Skin epidermis (tissue), 12 donors: ENCODE results near the gene GAPDHS.
A peak's percentile ranks its signal among the peaks of the same experiment; 100 is the strongest.

Experiments
- H3K27ac ChIP-seq, 21 experiments: fragments of 200-600 bp; sonication (generic) in 11 of 21; one replicate each; pipeline ENCODE4 v1.5.0; 2020; ENCODE audit warnings: mild to moderate bottlenecking in 3 of 21, inconsistent platforms in 2 of 21, moderate library complexity in 2 of 21
- H3K4me3 ChIP-seq, 7 experiments: fragments of 200-600 bp; sonication (generic) in 2 of 7; one replicate each; pipeline ENCODE4 v1.5.0; 2020; ENCODE audit warnings: inconsistent platforms in 2 of 7, mild to moderate bottlenecking in 2 of 7, moderate library complexity in 1 of 7

Gene GAPDHS

DNA sequence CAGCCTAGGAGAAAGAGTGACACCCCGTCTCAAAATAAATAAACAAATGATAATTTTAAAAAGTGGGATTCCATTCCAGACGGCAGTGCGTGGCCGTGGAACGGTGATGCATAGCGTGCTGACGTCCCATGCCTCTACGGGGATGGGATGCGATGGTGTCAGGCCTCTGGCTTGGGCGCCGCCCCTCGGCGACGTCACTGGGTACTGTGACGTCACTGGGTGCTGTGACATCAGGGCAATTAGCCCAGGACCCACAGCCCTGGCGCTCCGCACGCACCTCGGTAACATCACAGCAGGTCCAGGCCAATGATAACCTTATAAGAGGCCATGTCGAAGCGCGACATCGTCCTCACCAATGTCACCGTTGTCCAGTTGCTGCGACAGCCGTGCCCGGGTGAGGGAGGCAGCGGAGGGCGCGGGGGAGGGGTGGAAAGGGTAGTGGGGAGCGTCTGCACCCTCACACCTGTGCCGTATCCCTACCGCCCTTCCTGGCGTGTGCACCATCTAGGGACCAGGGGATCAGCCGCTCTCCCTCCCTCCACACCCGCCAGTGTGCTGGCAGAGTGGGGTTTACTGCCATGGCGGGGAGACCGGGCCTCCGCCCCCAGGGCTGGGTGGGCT, at the start of gene GAPDHS:
TSS of gene GAPDHS (plus strand) at position 256 of the 621 bp plus-strand sequence. CDS start at position 328, 72 bp downstream.
- Histone ChIP-seq H3K4me3 (peak within 1 kb of the TSS in 3 of 7 experiments; percentile 4 to 14 (median 12)), H3K27ac (no peak within 1 kb of the TSS)

GRCh38 chr19:35484252-35485036, 48.8 kb upstream of the GAPDHS start:
- Histone ChIP-seq H3K27ac (no peak overlapping the region), H3K4me3 (no peak overlapping the region)

GRCh38 chr19:35486268-35486708, 47.0 kb upstream of the GAPDHS start:
- H3K27ac ChIP-seq = no peak overlapping the region
- H3K4me3 ChIP-seq = no peak overlapping the region

- Histone ChIP-seq H3K4me3 (peak overlapping the region in 3 of 7 experiments; percentile 7 to 28 (median 10)), H3K27ac (peak overlapping the region in 2 of 21 experiments; percentile 78 to 84)
Observed at GRCh38 chr19:35487656-35488182, 45.5 kb upstream of the GAPDHS start.

DNA sequence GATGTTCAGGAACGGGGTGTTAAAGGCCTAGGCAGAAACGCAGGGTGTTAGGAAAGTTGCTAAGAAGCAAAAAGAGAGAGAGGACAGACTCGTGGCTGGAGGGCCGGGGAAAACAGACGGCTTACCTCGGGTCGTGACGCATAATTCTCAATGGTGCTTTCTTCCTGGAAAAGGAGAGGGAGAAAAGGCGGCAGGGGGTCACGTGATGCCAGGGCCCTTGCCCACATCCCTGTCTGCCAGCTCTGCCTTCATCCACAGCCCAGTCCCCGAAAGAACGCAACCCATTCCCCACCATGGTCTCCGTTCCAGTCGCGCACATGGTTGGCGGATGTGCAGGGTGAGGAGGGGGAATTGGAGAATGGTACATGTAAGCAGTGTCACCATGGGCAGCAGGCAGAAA, 44.6 kb upstream of the GAPDHS start:
- Histone ChIP-seq H3K27ac (peak overlapping the region in 8 of 21 experiments; percentile 55 to 84 (median 76)), H3K4me3 (peak overlapping the region in 6 of 7 experiments; percentile 6 to 28 (median 12))

GRCh38 chr19:35490364-35490763, 42.9 kb upstream of the GAPDHS start, which contains the start of gene KRTDAP:
KRTDAP (minus strand) TSS chr19:35490464; CDS start chr19:35490442, 22 bp downstream.
- Histone ChIP-seq H3K27ac (peak within 1 kb of the TSS in 20 of 21 experiments; percentile 18 to 84 (median 60)), H3K4me3 (peak within 1 kb of the TSS; percentile 0 to 28 (median 8))

GRCh38 chr19:35491836-35492360, 41.4 kb upstream of the GAPDHS start:
- no peak overlapping the region for H3K4me3 ChIP-seq
- peak overlapping the region in 8 of 21 experiments; percentile 9 to 82 (median 69) for H3K27ac ChIP-seq

- H3K27ac ChIP-seq = peak overlapping the region in 19 of 21 experiments; percentile 22 to 82 (median 65)
- H3K4me3 ChIP-seq = no peak overlapping the region
Observed at GRCh38 chr19:35493971-35494370, 39.3 kb upstream of the GAPDHS start.

DNA sequence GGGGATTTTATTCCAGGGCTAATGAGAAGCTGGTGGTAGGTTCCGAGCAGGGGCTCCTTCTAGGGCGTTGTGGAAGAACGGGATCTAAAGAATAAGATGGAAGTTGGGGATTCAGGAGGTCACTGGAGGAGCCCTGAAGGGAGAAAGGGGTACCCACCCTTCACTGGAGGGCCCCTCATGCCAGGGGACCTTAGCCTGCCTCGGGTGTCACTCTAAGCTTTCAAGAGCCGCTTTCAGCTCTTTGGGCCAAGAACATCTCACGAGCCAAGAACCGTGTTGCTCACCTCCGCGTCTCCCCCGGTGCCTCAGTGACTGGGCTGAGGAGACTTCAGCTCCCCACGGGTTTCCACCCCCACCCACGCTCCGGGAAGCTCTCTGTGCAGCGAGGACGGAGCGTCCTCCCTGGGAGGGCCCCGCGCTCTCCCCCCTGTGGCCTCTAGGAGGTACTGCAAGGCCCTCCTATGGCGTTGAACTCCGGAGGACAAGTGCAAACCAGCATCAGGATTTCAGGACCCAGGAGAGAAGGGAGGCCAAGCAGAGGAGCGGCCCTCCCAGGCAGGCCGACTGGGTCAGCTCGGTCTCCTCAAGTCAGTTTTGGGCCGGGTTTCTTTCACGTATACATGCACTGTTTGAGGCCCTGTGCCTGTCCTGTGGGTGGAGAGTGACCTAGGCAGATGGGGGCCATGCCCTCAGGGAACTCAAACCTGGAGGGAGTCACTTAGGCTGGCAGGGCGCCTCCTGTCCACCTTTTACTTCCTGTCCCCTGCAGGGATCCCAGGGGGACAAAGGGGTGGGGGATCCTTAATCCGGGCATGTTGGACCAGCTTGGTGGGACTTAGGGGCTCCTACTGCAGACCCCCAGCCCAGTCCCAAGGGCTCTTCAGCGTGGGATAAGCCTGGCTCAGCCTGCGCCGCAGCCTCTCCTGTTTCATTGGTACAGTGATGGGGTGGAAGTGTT, 37.9 kb upstream of the GAPDHS start:
- Histone ChIP-seq H3K4me3 (no peak overlapping the region), H3K27ac (peak overlapping the region in 17 of 21 experiments; percentile 11 to 82 (median 60))

DNA sequence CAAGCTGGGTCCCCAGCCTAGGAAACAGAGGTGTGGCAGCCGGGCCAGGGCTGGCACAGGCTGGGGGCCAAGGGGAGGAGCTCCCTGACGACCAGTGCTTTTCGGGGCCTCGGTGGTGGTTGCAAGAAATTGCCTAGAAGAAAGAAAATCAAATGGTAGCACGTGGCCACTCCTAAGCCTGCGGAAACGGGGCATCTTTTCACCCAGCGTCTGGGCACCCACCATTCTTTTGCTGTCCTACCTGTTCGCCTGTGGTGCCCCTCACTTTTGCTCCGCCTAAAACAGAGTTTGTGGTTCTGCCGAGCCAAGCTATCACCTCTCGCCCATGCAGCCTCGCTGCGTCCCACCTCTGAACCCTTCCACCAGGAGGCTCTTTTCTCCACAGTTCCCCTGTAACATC, 35.9 kb upstream of the GAPDHS start:
- Histone ChIP-seq H3K4me3 (no peak overlapping the region), H3K27ac (no peak overlapping the region)

- no peak overlapping the region for H3K4me3 ChIP-seq
- no peak overlapping the region for H3K27ac ChIP-seq
Observed at GRCh38 chr19:35498220-35498619, 35.0 kb upstream of the GAPDHS start.

GRCh38 chr19:35498984-35499527, 34.2 kb upstream of the GAPDHS start:
- no peak overlapping the region for H3K4me3 ChIP-seq

DNA sequence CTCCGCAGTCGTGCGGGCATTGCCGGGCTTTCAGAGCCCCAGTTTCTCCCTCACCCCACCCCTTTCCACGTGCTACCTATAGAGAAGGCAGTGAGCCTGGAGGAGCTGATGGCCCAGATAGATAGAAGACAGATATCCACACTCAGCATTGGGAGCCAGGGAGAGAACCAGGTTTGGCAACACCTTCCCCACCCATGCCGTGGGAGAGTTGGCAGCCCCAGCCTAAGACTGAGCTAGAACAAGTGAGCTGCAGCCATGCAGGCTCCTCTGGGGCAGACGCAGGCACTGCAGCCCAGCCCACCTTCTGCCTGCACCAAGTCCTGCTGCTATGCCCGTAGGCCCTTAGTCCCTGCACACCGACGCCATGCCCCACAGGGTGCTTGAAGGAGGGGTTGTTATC, 32.6 kb upstream of the GAPDHS start:
- Histone ChIP-seq H3K27ac (peak overlapping the region in 16 of 21 experiments; percentile 9 to 77 (median 68)), H3K4me3 (peak overlapping the region; percentile 4 to 36 (median 21))

More at GRCh38 chr19:35498984-35499527, 34.2 kb upstream of the GAPDHS start:
- H3K27ac ChIP-seq = peak overlapping the region in 2 of 21 experiments; percentile 34 to 50

- Histone ChIP-seq H3K27ac (peak overlapping the region in 18 of 21 experiments; percentile 22 to 77 (median 68)), H3K4me3 (peak overlapping the region in 6 of 7 experiments; percentile 14 to 36 (median 24))
Observed at GRCh38 chr19:35501684-35502083, 31.6 kb upstream of the GAPDHS start.

DNA sequence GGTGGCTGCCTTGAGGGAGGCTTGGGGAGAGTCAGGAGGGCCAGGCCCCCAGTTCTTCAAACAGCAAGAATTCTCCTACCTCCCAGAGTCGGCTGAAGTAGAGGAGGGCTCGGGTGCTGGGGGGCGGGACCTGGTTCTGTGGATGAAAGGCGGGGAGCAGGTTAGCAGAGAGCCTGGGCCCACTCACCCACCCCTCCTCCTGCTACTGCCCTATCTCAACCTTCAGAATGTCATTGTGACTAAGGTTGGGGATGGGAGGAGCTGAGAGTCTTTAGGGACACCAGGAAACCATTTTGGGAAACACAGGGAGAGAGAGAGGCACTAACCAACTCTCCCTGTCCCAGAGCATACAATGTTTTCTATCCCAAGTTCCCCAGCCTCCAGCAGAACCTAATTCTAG, 30.5 kb upstream of the GAPDHS start:
- Histone ChIP-seq H3K27ac (peak overlapping the region in 1 of 21 experiments; percentile 6), H3K4me3 (no peak overlapping the region)

DNA sequence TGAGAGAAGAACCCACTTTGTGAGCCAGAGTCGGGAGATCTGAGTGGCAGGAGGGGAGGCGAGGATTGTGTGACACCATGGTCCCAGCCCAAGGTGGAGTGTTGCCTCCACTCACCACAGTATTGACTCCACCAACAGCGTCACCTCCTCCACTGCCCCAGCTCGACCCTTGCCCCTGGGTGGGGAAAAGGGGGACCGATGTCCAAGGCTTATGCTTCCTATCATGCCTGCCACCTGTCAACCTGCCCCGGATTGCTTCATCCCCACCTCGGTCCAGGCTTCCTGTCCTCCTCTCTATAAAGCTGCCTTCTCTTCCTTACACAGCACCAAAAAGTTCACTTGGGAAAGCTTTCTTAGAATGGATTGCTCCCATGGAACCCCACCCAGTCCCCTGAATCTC, 27.2 kb upstream of the GAPDHS start:
- no peak overlapping the region for H3K4me3 ChIP-seq
- H3K27ac ChIP-seq = no peak overlapping the region

DNA sequence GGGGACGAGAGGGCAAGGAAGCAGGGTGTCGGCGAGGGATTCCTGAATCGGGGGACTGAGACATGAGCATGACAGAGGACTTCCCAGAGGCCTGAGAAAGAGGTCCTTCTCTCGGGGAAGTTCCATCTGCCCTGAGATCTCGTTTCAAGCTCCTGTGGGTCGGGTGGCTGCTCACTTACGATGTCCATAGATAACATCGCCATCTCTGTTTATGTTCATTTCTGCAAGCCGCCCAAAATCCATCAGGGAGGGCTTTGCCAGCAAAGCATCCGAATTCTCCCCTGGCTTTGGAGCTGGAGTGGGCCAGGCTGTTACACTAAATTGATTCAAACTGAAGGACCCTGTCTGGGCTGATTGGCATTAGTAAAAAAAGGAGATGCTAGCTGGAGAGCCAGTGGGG, 25.7 kb upstream of the GAPDHS start:
- H3K27ac ChIP-seq = no peak overlapping the region
- no peak overlapping the region for H3K4me3 ChIP-seq

GRCh38 chr19:35508129-35508528, 25.1 kb upstream of the GAPDHS start:
- peak overlapping the region in 1 of 21 experiments; percentile 31 for H3K27ac ChIP-seq

More at GRCh38 chr19:35508129-35508528, 25.1 kb upstream of the GAPDHS start:
- no peak overlapping the region for H3K4me3 ChIP-seq
